Mucosa of descending colon (tissue), 3 donors: ENCODE data around the gene PI16. TPM values are rescaled to one million over a fixed set of nuclear protein-coding genes. Genes with fewer than 3 reads are reported as not detected.

Experiments
- ATAC-seq: fragments of 200-7000 bp; cut with Tn5 transposase; one replicate; pipeline ENCODE4 v1.9.1; 2020; ENCODE audit warnings: mild to moderate bottlenecking, moderate library complexity
- DNase-seq, 3 donors: peaks; one replicate each; pipeline ENCODE4 v3.0.0-alpha.2; 2020
- H3K36me3 ChIP-seq: fragments of 200-600 bp; one replicate; pipeline ENCODE4 v1.8.0; 2021; ENCODE audit warnings: low read depth, mild to moderate bottlenecking
- H3K4me1 ChIP-seq: fragments of 200-600 bp; one replicate; pipeline ENCODE4 v1.8.0; 2021; ENCODE audit warnings: low read depth, mild to moderate bottlenecking
- H3K4me3 ChIP-seq: fragments of 200-600 bp; one replicate; pipeline ENCODE4 v1.8.0; 2021; ENCODE audit warnings: mild to moderate bottlenecking
- H3K9me3 ChIP-seq: fragments of 200-600 bp; one replicate; pipeline ENCODE4 v1.8.0; 2021; ENCODE audit warnings: mild to moderate bottlenecking
- CTCF ChIP-seq: fragments of 200-600 bp; IDR thresholded peaks from one replicate; pipeline ENCODE4 v1.8.0; 2022; ENCODE audit warnings: antibody characterized with exemption, mild to moderate bottlenecking
- intact Hi-C, 2 donors: fragments of 100-400 bp; cut with DNase I in 1 of 2; cut with micrococcal nuclease in 1 of 2; formaldehyde crosslinking; loops; one replicate each; pipeline versions ENCODE4 v1.11.0 to v1.11.1; 2022; cut with DNase I, micrococcal nuclease
- total RNA-seq, 3 donors: library from RNA; stranded (reverse); fragmentation: NEBNext Ultra II Directional in 2 of 3; extraction: Animal tissue kit (Norgen Biotek cat#: 25700) in 2 of 3; gene quantifications; one replicate each; pipeline versions ENCODE4 v1.2.1 to v1.2.4, GENCODE V29; 2021 to 2023
- donor health status: DM: no; HTN: no; CAD: no; lungs with moderate emphysema.
- donor health status: DM: no; HTN: no; CAD: no.
- donor health status: DM: no; HTN: yes; CAD: no.

Gene PI16
- total RNA-seq, 3 donors from 2014 or later = 0.46 to 6.1 (median 3.9) TPM

DNA sequence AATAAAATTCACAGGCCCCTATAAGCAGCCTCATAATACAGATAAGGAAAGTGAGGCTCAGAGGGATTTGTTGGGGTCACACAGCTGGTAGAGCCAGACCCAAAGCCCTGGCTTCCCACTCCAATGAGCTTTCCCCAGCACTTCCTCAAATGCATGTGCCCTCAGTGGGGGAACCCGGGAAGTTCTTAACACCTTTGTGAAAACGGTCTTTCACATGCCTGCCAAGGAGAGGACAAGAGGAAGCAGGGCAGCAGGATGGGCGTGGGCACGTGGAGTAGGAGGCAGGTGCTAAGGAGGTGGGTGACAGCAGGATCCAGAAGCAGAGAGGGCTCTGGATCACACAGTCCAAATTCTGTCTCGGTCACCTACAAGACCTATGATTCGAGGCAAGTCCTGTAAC is 598 bp downstream of the PI16 start:
- Histone ChIP-seq H3K36me3 (no peaks in the 10 kb centered on the region), H3K4me3 (no peak overlapping the region), H3K4me1 (no peaks in the 10 kb centered on the region), H3K9me3 (no peaks in the 10 kb centered on the region)
- no peak for TF ChIP-seq CTCF
- intact Hi-C loops = no loop called here
- DNase-seq (no peak), ATAC-seq (no peak)

- intact Hi-C loops = no loop called here
- H3K9me3 ChIP-seq = no peaks in the 10 kb centered on the region
- DNase-seq (no peak), ATAC-seq (peak; percentile 43)
- TF ChIP-seq CTCF = no peak
- no peaks in the 10 kb centered on the region for H3K4me1 ChIP-seq
- H3K4me3 ChIP-seq = no peak overlapping the region
- H3K36me3 ChIP-seq = no peaks in the 10 kb centered on the region
These were observed 1.3 kb downstream of the PI16 start for GRCh38 chr6:36955671-36956445.

DNA sequence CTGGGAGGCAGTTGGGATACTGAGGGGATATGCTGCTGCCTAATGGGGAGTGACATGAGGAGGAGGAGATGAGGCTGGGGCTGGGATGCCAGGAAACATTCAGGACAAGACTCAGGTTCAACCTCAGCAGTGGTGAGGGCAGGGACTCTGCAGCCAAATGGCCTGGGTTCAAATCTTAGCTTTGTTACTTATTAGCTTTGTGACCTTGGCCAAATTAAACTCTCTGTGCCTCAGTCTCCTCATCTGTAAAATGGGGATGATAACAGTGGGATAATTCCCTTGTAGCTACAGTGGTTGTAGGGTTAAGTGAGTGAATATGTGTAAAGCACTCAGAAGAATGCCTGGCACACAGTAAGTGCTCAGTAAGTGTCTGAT is 1.9 kb downstream of the PI16 start:
- Histone ChIP-seq H3K36me3 (no peaks in the 10 kb centered on the region), H3K4me3 (no peak overlapping the region), H3K4me1 (no peaks in the 10 kb centered on the region), H3K9me3 (no peaks in the 10 kb centered on the region)
- no peak for TF ChIP-seq CTCF
- no peak for ATAC-seq
- no peak for DNase-seq
- intact Hi-C loops = no loop called here

GRCh38 chr6:36957773-36958271 is 3.3 kb downstream of the PI16 start:
- no peaks in the 10 kb centered on the region for H3K36me3 ChIP-seq
- no peak for ATAC-seq
- H3K4me3 ChIP-seq = no peak overlapping the region
- intact Hi-C loops = no loop called here
- no peaks in the 10 kb centered on the region for H3K4me1 ChIP-seq
- H3K9me3 ChIP-seq = no peaks in the 10 kb centered on the region
- no peak for TF ChIP-seq CTCF
- no peak for DNase-seq

DNA sequence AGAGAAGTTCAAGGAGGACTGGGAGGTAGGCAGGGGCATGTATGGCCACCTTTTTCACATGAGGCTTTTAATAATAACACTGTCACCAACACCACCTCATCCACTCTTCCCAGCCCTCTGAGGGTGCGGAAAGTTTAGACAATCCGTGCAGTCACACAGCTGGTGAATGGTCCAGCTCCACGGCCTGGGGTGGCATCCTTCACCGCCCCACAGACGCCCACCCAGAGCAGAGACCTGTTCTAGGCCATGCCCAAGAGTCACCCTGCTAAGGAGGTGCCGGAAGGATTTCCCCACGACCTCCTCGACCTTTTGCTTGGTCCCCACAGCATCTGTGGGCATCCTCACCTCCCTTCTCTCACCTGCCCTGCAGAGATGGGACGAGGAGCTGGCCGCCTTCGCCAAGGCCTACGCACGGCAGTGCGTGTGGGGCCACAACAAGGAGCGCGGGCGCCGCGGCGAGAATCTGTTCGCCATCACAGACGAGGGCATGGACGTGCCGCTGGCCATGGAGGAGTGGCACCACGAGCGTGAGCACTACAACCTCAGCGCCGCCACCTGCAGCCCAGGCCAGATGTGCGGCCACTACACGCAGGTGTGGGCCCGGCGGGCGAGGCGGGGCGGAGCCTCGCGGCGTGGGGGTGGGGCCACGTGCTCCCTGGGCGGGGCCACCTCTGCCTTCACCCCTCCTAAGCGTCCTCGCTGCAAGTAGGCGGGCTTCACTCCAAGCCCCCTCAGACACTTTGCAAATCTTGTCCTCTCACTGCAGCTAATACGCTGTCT is 4.4 kb downstream of the PI16 start:
- DNase-seq = no peak
- intact Hi-C loops = no loop called here

More for the DNA sequence above, 4.4 kb downstream of the PI16 start:
- H3K4me1 ChIP-seq = no peaks in the 10 kb centered on the region
- no peaks in the 10 kb centered on the region for H3K36me3 ChIP-seq
- no peak overlapping the region for H3K4me3 ChIP-seq
- no peaks in the 10 kb centered on the region for H3K9me3 ChIP-seq
- no peak for ATAC-seq
- no peak for TF ChIP-seq CTCF
